HG03159 (cell line): ENCODE measurements around the gene SCARF2.
"Not testable (repeated sequence)": the region's sequence is repeated elsewhere in the genome, so short reads cannot be mapped to it uniquely, and the experiment has no call there.

Experiments used
- ATAC-seq: cut with Tn5 transposase; IDR thresholded peaks from one replicate; pipeline ENCODE4 v1.9.1; 2021; ENCODE audit warnings: mild to moderate bottlenecking, moderate library complexity; ENCODE audit not compliant: unreplicated experiment

The SCARF2 gene

DNA sequence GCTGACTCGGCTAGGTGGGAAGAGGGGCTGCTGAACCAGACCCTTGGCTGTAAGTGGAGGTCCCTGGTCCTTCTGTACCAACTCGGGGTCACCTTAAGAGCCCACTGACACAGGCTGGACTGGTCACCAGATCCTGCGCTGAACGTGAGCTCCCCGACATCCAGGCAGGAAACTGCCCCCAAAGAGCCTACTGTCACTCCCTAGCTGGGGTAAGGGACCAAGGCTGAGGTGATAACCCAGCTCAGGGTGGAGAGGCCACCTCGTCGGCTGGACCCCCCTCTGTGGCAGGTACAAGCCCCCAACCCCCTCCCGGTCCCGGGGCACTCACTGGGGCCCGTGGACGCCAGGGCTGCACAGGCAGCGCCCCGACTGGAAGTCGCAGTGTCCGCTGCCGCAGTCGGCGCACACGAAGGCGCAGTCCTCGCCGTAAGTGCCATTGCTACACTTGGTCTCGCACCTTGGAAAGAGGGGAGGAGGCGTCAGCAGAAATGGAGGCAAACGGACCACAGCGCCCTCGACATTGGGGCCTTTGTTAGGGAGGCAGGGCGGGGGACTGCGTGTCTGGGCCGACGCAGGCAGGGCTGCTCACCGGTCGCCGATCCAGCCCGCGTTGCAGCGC lies 7.4 kb downstream of the SCARF2 start:
- ATAC-seq = no peak

DNA sequence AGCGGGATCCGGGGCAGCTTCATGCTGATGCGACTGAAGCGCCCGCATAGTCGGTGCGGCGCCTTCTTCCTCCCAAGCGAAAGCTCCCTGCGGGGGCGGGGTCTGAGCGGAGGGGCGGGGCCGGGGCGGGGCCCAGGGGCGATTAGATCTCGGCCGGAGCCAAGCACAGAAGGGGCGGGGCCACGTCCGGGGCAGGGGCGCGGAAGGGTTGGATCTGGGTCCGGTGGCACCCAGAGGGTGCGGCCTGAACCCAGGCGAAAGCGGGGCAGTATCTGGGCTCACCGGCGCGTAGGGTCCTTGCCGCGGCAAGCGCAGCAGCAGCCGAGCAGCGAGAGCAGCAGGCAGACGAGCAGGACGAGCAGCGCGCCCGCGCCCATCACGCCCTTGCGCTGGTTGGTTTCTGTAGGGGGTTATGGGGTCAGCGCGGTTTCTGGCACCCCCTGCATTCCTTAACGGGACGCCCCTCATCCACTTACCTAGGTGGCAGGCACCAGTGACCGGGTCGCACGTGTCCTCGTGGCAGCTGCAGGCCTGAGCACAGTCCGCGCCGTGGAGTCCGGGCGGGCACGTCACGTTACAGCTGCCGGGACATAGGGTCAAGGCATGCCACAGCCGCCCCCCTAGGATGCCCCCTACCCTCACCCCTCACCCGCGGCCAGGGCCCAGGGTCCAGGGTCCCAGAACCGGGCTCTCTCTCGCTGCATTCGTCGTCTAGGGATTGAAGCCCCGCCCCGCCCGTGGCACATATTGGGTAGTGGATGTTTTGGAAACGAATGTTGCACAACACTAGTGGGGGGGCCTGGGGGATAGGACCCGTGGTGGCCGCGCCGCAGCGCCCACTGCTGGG lies 8.1 kb downstream of the SCARF2 start:
- no peak for ATAC-seq

DNA sequence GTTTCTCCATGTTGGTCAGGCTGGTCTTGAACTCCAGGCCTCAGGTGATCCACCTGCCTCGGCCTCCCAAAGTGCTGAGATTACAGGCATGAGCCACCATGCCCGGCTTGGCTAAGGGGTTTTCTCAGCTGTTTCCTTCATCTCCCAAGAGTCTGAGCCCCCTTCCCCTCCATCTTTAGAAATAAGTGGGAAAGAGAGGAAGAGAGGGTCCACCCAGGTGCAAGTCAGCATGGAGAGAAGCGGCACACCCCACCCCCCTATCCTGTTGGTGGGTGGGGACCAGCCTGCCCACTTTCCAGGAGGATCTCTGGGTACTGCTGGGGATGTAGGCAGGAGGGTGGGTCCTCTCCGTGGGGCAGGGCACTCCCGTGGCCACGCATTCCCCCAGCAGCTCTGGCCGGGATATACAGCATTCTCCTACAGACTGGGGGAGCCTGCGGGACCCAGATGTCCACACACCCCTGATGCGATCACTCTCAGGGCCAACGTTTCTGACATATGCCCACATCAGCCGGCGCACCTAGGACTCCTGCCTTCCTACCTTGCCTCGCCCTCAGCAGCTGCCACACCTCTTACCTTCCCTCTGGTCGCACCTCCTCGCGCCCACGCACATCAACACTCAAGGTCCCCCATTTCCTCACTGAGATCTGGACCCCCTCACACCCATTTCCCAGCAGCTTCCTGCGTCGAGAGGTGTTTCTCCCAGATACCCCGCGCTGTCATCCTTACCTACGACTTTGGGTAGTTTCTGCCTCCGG lies 8.9 kb downstream of the SCARF2 start:
- ATAC-seq = no peak

DNA sequence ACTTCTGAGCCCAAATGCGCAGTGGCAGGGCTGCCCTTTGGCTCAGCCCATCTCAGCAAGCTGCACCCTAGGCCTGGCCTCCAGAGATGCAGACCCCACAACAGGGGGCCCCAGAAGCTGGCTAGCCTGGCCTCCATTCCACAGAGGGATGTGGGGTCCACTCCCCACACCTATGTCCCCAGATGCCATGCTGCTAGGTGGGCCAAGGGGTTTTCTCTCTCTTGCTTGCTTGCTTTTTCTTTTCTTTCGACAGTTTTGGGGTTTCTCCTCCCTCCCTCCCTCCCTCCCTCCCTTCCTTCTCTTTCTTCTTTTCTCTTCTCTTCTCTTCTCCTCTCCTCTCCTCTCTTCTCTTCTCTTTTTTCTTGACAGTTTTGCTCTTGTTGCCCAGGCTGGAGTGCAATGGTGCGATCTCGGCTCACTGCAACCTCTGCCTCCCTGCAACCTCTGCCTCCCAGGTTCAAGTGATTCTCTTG lies 9.6 kb downstream of the SCARF2 start:
- ATAC-seq = no peak

DNA sequence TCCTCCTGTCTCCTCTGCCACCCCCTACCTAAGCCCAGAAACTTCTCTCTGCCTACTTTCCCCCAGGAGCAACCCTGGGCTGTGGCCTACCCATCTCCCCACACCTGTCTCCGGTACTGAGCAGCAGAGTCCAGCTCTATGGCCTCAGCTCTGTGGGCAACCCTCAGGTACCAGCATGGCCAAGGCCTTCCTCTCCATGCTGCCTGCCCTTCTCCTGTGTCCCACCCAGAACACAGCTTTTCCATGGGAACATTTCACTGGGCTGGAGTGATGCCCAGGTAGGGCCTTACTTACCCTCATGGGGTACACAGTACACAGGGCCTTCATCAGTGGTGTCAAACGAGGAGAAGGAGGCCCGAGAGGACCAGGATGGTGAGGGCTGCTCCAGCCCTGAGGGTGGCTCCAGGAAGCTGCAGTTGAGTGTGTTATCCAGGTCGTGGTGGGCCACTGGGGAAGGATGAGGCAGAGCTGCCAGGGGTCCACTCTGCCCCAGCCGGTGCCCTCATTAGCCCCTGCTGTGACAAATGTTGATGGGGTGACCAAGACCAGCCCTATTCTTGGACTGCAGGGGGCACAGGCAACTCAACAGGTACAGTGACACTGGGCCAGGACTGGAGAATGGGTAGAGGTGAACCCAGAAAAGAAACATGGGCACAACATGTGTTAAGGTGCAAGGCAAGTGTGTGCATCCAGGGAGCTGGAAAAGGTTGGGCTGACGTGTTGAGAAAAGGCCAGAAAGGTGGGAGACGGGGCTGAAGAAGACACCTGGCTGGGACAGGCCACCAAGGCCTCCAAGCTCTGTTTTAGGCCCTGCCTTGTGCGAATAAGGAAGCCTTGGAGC lies 10.3 kb downstream of the SCARF2 start:
- no peak for ATAC-seq

DNA sequence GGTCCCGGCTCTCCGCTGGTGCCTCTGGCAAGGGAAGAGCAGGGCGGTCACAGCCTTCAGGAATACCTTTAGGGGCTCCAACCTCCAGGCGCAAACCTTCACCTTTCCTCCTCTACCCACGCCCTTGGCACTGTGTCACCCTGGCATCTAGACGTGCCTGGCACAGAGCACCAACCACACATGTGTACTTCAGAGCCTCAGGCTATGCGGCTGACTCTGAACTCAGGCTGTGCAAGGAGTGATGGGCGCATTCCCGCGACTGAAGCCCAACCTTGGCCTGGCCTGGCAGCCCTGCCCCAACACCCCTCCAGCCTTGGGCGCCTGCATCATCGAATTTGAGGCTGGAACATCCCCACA lies 11.4 kb downstream of the SCARF2 start:
- ATAC-seq = no peak

DNA sequence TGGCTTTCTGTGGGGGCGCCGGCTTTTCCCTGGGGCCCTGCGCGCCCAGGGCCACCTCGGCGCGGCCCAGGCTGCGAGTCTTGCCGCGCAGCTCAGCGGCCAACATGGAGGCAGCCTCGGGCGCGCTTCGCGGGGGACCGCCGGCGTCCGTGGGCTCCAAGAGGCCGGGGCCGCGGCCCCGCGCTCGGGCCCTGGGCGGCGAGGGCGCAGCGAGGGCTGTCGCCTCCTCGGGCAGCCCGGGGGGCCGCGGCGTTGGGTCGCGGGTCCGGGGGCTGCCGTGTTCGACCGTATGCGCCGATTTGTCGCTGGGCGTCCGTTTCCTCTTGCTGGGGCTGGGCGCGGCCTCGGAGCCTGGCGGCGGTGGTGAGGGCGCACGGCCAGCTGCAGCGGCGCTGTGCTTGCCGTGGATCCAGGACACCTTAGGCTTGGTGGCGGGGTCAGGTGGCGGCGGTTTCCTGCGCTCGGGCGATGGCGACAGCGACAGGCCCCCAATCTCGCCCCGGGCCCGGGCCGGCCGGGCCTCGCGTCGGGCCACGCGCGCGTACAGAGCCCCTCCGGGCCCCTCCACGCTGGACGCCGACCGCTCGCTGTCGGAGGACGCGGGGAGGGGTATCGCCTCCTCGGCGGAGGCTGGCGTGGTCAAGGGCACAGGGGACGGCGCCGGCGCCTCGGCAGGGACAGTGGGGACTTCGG lies 11.9 kb downstream of the SCARF2 start:
- no peak for ATAC-seq

DNA sequence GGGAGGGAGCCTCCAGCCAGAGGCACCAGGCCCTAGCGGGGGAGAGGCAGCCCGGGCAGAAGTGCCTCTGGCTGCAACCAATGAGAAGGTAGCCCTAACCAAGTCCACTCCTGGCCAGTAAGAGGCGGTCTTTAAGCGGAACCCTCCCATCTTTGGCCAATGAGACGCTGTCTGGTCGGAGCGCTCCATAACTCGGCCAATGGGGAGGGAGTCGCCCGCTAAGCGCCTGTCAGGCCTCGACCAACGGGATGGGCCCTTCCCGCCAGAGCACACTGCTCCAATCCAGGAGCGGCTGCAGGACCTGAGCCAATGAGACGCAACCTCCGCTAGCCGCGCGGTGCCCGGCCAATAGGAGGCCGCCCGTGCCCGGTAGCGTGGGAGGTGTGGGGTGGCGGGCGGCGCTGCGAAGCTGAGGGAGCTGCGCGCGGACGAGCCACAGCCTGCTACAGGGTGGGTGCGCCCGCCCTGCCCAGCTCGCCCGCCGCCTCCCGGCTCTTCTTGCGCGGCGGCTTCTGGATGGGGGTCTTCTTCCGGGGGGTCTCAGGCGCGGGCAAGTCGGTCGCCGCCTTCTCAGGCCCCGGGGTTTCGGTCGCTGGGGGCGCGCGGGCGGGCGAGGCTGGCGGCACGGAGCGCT lies 12.6 kb downstream of the SCARF2 start:
- ATAC-seq = no peak

DNA sequence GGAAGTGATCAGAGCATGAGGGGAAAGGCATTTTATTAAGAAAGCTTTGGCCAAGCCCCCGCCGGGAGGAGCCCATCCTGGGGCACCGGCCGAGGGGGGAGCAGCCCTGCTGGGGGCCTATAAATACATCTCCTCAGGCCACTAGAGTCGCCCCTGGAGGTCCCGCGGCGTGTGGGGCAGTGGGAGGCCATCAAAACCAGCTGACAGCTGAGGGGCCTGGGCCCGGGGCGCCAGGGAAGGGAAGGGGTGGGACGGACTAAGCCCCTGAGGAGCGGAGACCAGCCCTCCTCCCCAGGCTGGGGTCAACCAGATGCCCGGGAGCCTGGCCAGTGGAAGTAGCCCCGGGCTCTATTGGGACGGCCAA lies 13.1 kb downstream of the SCARF2 start:
- ATAC-seq = no peak

DNA sequence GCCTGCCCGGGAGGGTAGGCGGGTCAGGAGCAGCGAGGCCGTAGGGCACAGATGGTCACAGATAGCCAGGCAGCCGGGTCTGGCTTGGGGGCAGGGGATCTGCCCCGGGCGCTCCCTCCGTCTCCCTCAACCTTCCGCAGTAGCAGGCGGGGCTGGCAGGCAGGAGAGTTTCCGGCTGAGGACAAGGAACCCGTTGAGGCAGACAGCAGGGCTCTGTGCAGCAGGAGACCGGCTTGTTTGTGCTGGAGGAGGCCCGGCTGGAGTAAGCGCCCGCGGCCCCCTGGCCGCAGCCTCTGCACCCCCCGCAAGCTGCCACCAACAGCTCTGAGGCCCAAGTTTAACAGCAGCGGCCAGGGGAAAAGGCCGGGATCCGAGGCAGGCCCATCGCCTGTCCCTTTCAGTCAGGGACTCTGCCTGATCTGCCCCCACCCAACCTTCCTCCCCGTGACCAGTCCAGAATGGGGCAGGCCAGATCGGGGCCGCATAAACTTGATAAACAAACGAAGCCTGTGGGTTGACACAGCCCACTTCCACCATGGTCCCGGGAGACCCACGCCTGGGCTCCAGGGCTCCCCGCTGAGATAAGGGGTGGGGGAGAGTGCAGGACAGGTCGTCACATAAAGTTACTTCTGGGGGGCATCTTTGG lies 13.6 kb downstream of the SCARF2 start:
- ATAC-seq = no peak

DNA sequence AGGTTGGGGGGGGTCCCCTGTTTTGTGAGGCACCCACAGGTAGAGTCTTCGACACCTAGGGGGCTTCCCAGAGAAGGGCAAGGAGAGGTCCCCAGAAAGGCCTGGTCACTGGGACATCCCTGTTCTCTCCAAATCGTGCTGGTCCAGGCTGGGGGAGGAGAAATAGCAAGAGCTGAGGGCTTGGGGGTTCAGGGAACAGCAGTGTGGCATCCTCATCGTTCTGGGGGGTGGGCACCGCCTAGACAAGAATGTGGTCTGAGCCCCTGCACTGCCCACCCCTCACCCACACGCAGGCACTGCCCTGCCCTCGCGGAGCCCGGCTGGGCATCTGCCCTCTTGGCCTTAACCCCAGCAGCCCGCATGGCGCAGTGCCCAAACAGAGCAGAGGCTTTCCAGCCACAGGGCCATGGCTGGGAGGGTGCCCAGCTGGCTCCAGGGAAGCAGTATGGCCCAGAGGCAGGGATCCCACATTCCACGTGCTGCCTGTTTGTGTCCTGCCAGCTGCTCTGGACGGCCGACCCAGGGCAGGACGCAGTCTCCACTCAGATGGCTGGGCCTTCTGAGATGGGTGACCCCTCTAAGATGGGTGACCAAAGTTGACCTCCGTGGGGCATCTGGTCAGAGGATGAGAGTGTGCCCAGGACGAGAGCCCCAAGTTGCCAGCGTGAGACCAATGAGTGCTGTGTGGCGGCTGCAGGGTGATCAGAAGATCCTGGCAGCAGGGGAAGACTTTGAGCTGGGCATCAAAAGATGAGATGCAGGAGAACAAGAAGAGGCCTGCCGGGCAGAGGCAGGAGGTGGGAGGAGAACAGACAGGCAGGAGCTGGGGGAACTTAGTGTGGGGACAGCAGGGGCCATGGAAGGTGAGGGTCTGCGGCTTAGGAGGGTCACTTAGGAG lies 14.4 kb downstream of the SCARF2 start:
- no peak for ATAC-seq

DNA sequence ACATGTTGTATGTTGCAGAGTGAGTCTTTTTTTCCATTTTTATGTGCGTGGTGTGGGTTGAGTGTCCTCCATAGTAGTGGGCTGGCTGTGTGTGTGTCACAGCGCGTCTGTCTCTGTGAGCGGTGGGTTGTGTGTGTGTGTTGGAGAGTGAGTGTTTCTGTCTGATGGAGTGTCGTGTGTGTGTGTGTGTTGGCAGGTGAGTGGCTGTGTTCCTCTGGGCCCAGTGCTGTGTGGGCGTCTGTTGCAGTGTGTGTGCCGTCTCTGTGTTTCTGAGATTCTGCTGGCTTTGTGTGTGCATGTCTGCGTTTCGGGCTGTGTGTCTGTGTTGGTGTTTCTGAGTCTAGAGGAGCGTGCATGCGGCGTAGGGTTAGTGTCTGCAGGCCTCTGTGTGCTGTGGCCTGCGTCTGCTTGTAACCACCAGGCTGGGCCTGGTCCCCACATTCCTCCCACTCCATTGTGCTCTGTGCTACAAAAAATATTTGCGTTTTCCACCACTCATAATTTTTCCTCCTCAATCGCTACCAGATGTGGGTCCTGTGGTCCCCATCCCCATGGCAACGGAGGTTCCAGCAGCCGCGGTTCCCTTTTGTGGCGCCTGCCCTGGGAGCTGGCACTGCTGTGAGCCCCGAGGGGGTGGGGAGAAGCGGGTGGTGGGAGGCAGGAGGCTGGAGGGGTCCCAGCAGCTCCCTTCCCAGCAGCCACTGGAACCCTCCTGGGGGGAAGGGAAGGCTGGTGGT lies 15.2 kb downstream of the SCARF2 start:
- no peak for ATAC-seq

DNA sequence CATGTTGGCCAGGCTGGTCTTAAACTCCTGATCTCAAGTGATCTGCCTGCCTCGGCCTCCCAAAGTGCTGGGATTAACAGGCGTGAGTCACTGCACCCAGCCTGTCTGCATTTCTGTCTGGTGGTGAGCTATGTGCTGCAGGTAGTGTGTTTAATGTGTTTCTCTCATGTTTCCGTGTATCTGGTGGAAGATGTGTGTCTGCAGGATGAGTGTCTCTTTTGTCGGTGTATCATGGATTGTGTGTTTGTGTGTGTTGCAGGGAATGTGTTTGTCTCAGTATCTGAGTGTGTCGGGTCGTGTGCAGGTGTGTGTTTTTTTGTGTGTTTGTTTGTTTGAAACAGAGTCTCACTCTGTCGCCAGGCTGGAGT lies 16.1 kb downstream of the SCARF2 start:
- ATAC-seq = no peak

DNA sequence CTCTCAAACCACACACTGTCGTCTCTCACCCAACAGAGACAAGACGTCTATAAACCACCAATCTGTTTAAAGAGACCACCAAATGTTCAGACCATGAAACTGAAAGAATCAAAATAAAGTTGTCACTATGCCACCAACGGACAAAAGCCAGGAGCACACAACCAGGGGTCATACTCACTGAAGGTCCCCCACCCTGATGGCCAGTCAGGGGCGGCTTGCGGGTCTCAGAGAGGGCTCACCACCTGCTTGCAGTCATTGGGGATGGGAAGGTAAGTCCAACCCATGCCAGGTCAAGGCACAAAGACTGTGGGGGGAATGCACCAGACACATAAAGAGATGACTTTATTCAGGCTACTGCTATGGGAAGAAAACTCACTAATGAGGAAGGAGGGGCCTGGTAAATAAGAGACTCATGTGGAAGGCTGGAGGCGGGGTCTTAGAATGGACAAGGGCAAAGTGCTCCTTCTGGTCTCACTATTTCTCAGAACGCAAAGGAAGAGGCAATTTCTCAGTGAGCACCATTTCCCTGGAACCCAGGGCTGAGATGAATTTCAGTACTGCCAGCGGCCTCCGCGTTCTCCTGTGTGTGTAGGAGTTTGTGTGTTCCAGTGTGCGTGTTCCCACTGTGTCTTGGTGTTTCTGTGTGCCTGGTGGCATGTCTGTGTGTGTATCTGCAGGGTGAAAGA lies 17.3 kb downstream of the SCARF2 start:
- no peak for ATAC-seq

DNA sequence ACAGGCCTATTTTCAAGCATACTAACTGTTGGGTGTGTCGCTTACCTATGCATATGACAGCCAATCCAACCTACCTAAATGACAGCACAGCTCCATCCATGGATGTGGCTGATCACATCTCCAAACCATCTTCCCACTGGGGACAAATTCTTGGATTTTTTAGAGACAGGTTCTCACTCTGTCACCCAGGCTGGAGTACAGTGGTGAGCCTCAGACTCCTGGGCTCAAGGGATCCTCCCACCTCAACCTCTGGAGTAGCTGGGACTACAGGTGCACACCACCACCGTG lies 18.0 kb downstream of the SCARF2 start:
- ATAC-seq = no peak

DNA sequence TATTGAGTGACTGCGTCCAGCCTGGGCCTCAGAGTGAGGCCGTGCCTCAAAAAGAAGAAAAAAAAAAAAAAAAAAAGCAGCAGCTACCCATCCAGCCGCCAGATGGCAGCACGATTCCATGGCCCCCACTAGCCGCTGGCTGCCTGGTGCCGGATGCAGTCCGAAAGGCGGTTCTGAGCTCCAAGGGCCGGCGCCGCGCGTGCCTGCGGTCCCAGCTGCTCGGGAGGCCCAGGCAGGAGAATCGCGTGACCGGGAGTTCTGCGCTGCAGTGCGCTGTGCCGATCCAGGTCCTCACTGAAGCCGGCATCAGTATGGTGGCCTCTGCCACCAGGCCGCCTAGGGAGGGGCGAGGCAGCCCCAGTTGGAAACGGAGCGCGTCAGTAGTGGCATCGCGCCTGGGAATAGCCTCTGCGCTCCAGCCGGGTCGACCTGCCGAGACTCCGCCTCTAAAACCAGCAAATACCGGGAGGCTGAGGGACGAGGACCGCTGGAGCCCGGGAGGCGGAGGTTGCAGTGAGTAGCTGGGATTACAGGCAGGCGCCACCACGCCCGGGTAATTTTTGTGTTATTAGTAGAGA lies 19.3 kb downstream of the SCARF2 start:
- ATAC-seq = no peak

DNA sequence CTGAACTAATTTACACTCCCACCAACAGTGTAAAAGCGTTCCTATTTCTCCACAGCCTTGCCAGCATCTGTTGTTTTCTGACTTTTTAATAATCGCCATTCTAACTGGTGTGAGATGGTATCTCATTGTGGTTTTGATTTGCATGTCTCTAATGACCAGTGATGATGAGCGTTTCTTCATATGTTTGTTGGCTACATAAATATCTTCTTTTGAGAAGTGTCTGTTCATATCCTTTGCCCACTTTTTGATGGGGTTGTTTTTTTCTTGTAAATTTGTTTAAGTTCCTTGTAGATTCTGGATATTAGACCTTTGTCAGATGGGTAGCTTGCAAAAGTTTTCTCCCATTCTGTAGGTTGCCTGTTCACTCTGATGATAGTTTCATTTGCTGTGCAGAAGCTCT lies 21.9 kb downstream of the SCARF2 start:
- ATAC-seq = not testable (repeated sequence)
